Activated T-helper 1 cell treated with anti-CD3 and anti-CD28 coated beads, Interleukin-2, amount 50 U/mL, for 16 hours (primary cell): ENCODE measurements around the gene TARBP2.

Source experiments
- DNase-seq, 2 donors: peaks; one replicate each; pipeline ENCODE4 v3.0.0-alpha.2; 2020; ENCODE audit warnings: low read depth in 1 of 2, low spot score in 1 of 2

TARBP2 gene, protein sequence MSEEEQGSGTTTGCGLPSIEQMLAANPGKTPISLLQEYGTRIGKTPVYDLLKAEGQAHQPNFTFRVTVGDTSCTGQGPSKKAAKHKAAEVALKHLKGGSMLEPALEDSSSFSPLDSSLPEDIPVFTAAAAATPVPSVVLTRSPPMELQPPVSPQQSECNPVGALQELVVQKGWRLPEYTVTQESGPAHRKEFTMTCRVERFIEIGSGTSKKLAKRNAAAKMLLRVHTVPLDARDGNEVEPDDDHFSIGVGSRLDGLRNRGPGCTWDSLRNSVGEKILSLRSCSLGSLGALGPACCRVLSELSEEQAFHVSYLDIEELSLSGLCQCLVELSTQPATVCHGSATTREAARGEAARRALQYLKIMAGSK

GRCh38 chr12:53500776-53501614 is at the start of gene TARBP2:
Gene TARBP2, plus strand, starts transcription at chr12:53501283. Its CDS starts 126 bp downstream, at chr12:53501409.
- DNase-seq, result peak; percentile 87 to 96

DNA sequence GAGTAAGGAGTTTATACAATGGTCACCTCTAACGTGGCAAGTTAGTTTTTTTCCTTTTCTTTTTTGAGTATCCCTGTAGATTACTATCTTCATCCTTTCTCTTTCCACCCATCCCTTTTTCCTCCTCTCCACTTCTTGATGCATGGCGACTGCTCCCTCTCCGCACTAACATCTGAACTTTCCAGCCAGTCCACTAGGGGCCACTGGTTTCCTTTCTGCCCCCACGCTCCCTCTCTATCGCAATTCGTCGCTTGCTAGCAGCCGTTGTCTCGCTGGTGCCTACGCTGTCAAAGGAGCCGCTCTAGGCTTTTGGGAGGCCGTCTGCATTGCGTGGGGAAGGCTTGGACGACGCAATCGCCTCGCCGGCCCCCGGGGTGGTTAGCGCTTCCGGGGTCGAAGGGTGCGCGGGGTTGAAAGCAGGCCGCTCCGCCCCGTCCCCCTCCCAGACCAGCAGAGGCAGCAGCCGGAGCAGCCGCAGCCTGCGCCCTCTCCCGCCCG is 49.4 kb upstream of the TARBP2 start, which contains the start of gene PCBP2:
Gene PCBP2, plus strand, starts transcription at position 442 of the 498 bp plus-strand sequence. CDS start 2,699 bp downstream, outside the sequence.
- peak; percentile 93 to 98 for DNase-seq

GRCh38 chr12:53452159-53453077 is 48.7 kb upstream of the TARBP2 start:
- peak; percentile 51 to 68 for DNase-seq

DNA sequence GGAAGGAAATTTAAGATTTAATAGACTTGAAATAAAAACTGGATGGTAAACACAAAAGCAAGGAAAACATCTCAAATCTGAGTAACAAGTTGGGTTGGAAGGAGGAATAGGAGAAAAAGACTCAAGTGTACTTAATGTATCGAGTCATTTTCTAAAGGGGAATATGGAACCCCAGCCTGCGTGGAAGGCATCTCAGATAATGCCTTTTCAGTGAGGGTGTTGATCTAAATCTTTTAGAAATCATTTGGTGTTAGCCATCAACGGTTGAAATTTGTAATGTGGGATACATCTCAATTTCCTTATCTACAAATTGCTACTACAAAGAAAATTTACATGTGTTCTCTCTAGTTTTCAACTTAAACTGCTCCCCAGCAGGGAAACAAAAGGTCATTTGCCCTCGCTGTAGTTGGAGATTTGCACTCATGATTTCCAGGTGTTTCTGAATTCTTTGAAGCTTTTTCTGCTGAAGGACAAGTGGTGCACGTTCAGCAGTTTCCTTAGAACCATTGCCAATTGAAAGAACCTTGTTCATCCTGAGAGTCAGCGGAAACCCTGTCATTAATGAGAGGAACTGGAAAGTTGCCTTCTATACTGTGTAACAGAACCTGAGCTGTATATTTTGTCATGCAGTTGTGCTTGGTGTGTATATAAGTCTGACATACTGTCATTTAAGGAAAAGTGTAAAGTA is 47.0 kb upstream of the TARBP2 start:
- no peak for DNase-seq

GRCh38 chr12:53454707-53455106 is 46.4 kb upstream of the TARBP2 start:
- no peak for DNase-seq

GRCh38 chr12:53456654-53457366 is 44.3 kb upstream of the TARBP2 start:
- no peak for DNase-seq

GRCh38 chr12:53459097-53459496 is 42.0 kb upstream of the TARBP2 start:
- no peak for DNase-seq

DNA sequence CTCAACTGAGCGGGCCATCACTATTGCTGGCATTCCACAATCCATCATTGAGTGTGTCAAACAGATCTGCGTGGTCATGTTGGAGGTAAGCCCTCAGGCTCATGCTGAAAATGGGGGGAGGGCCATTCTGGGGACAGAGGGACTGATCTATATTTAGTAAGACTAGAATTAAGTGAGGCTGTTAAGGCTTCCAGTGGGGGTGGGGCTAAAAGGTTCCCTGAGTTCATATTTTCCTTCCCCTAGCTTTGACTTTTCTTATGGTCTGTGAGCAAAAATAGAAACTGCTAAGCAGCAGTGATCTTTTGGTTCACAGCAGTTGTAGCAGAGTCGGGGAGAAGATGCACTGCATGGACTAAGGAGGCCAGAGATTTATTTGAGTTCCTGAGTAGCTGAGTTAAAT is 40.0 kb upstream of the TARBP2 start:
- DNase-seq, result no peak

DNA sequence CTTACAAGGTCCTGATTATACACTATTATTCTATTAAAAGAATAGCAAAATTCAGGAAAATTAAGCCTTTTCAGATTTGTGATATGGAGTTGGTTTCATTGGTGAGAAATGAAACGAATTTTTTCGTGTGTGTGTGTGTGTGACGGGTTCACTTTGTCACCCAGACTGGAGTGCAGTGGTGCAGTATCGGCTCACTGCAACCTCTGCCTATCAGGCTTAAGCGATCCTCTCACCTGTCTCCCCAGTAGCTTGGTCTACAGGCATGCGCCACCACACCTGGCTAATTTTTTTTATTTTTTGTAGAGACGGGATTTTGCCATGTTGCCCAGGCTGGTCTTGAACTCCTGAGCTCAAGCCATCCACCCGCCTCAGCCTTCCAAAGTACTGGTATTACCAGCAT is 39.5 kb upstream of the TARBP2 start:
- no peak for DNase-seq

DNA sequence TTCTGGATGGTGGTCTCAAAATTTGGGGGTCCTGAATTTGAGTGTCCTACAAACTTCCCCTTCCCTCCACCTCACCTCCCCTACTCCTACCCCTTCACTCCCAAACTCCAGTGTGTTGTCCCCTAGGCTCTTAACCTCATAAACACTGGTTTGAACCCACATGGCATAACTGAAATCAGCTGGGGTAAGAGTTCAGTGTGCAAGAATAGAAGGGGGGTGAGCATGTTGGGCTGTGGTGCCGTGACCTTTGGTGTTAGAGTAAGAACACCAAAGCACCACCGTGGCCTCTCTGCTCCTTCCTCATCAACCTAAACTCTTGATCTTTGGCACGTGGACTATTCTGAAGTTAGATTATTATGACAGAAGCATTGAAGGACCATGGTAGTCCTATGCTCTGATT is 38.1 kb upstream of the TARBP2 start:
- DNase-seq, result no peak

- DNase-seq, result no peak
Observed at GRCh38 chr12:53463802-53464560, 37.1 kb upstream of the TARBP2 start.

DNA sequence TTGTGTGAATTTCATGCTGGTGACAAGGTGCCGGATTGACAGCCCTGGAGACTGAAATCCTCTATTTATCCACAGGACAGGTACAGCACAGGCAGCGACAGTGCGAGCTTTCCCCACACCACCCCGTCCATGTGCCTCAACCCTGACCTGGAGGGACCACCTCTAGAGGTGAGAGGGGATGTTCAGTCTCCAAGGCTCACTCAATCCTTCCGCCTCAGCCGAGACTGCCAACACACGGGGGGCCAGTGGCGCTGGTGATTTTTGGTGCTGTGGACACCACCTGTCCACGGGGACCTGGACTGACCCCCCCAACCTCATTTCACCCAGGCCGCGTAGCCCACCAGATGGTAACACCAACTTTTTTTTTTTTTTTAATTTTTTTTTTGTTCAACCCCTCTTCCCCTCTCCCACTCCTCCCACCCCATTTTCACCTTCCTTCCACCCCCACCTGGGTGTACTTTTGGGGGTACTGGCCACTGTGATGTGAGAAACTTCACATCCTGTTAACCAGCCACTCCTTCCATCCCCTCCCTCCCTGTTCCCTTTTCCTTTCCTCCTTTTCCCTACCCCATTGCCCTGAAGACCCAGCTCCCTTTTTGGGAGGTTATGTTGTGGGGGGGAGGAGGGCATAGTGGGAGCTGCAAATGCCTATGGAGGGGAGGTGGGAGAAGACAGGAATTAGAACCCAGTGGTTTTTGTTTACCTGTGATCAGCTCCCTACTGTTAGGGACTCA is 36.2 kb upstream of the TARBP2 start:
- no peak for DNase-seq

GRCh38 chr12:53465679-53466078 is 35.4 kb upstream of the TARBP2 start:
- no peak for DNase-seq

- no peak for DNase-seq
Observed at GRCh38 chr12:53466640-53467039, 34.4 kb upstream of the TARBP2 start.

GRCh38 chr12:53467082-53467481 is 34.0 kb upstream of the TARBP2 start:
- DNase-seq, result no peak

DNA sequence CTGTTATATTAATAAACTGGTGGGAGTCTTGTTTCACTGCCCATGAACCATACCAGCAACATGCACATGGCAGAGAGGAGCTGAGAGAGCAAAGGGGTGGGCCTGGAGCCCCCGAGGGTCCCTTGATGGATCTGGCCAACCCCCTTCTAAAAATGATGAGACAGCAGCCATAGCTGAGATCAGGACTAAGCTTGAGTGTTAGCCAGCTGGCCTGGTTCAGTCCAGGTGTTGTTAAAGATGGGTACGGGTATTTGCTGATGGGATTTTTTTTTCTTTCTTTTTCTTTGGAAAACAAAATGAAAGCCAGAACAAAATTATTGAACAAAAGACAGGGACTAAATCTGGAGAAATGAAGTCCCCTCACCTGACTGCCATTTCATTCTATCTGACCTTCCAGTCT is 33.2 kb upstream of the TARBP2 start:
- DNase-seq, result no peak

- DNase-seq, result no peak
Observed at GRCh38 chr12:53468282-53468681, 32.8 kb upstream of the TARBP2 start.

DNA sequence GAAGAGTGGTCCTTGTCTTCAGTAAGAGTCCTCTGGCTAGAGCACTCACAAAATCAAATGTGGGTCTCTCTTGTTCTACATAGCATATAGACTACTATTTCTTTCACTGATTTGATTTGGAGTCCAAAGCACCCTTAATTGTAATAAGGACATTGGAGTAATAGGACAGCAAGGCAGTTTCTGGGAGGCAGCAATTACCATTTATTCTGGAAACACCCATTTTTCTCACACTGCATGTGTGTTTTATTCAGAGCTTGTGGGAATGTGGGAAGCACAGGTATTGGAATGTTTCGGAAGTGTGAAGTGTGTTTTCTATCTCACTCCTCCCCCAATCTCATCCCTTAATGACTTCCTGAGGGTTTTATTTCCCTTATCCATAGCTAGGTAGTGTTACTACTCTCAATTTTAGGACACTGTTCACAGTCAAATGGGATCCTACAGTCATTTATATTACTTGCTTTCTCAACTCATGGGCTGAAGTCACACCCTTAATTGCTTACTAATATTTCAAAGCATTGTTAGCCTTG is 29.0 kb upstream of the TARBP2 start:
- DNase-seq, result no peak
